ENCODE data around the gene CNTNAP3B.
"Not testable (repeated sequence)": the region's sequence is repeated elsewhere in the genome, so short reads cannot be mapped to it uniquely, and the experiment has no call there.

The CNTNAP3B gene

GRCh38 chr9:42129073-42129729, at the start of gene CNTNAP3B:
Gene CNTNAP3B (minus strand): TSS chr9:42129426. CDS start chr9:42129094, 332 bp downstream.
- DNase-seq; in situ Hi-C loops (cut with MboI; ENCODE audit: low pct_unique_long_range_greater_than_20kb, low sequenced_read_pairs): not testable (repeated sequence)

GRCh38 chr9:42160299-42160698, 31.1 kb upstream of the CNTNAP3B start:
- in situ Hi-C loops (cut with MboI; ENCODE audit: low pct_unique_long_range_greater_than_20kb, low sequenced_read_pairs); DNase-seq: not testable (repeated sequence)

GRCh38 chr9:42127056-42127841, 2.0 kb downstream of the CNTNAP3B start:
- in situ Hi-C loops (cut with MboI; ENCODE audit: low pct_unique_long_range_greater_than_20kb, low sequenced_read_pairs); DNase-seq: not testable (repeated sequence)

- DNase-seq; in situ Hi-C loops (cut with MboI; ENCODE audit: low pct_unique_long_range_greater_than_20kb, low sequenced_read_pairs): not testable (repeated sequence)
Measured at GRCh38 chr9:42121007-42121406, 8.2 kb downstream of the CNTNAP3B start.

- in situ Hi-C loops (cut with MboI; ENCODE audit: low pct_unique_long_range_greater_than_20kb, low sequenced_read_pairs); DNase-seq: not testable (repeated sequence)
Measured at GRCh38 chr9:42095929-42096328, 33.3 kb downstream of the CNTNAP3B start.

- DNase-seq; in situ Hi-C loops (cut with MboI; ENCODE audit: low pct_unique_long_range_greater_than_20kb, low sequenced_read_pairs): not testable (repeated sequence)
Measured at GRCh38 chr9:42084559-42084952, 44.7 kb downstream of the CNTNAP3B start.

GRCh38 chr9:42083877-42084558, 45.2 kb downstream of the CNTNAP3B start:
- in situ Hi-C loops (cut with MboI; ENCODE audit: low pct_unique_long_range_greater_than_20kb, low sequenced_read_pairs); DNase-seq: not testable (repeated sequence)

- DNase-seq; in situ Hi-C loops (cut with MboI; ENCODE audit: low pct_unique_long_range_greater_than_20kb, low sequenced_read_pairs): not testable (repeated sequence)
Measured at GRCh38 chr9:42080376-42080775, 48.9 kb downstream of the CNTNAP3B start.

- DNase-seq, result not testable (repeated sequence)
Measured at GRCh38 chr9:42074868-42075267, 54.4 kb downstream of the CNTNAP3B start.

GRCh38 chr9:42071026-42071425, 58.2 kb downstream of the CNTNAP3B start:
- DNase-seq; in situ Hi-C loops (cut with MboI; ENCODE audit: low pct_unique_long_range_greater_than_20kb, low sequenced_read_pairs): not testable (repeated sequence)

More at GRCh38 chr9:42074868-42075267, 54.4 kb downstream of the CNTNAP3B start:
- in situ Hi-C loops (cut with MboI; ENCODE audit: low pct_unique_long_range_greater_than_20kb, low sequenced_read_pairs), result not testable (repeated sequence)

GRCh38 chr9:42070035-42070799, 59.0 kb downstream of the CNTNAP3B start:
- DNase-seq; in situ Hi-C loops (cut with MboI; ENCODE audit: low pct_unique_long_range_greater_than_20kb, low sequenced_read_pairs): not testable (repeated sequence)

- in situ Hi-C loops (cut with MboI; ENCODE audit: low pct_unique_long_range_greater_than_20kb, low sequenced_read_pairs); DNase-seq: not testable (repeated sequence)
Measured at GRCh38 chr9:42053874-42054273, 75.4 kb downstream of the CNTNAP3B start.

- DNase-seq; in situ Hi-C loops (cut with MboI; ENCODE audit: low pct_unique_long_range_greater_than_20kb, low sequenced_read_pairs): not testable (repeated sequence)
Measured at GRCh38 chr9:42050701-42051100, 78.5 kb downstream of the CNTNAP3B start.

GRCh38 chr9:42044422-42045010, 84.7 kb downstream of the CNTNAP3B start:
- DNase-seq, result not testable (repeated sequence)

GRCh38 chr9:42033541-42033940, 95.7 kb downstream of the CNTNAP3B start:
- DNase-seq; in situ Hi-C loops (cut with MboI; ENCODE audit: low pct_unique_long_range_greater_than_20kb, low sequenced_read_pairs): not testable (repeated sequence)

More at GRCh38 chr9:42044422-42045010, 84.7 kb downstream of the CNTNAP3B start:
- in situ Hi-C loops (cut with MboI; ENCODE audit: low pct_unique_long_range_greater_than_20kb, low sequenced_read_pairs), result not testable (repeated sequence)

- in situ Hi-C loops (cut with MboI; ENCODE audit: low pct_unique_long_range_greater_than_20kb, low sequenced_read_pairs); DNase-seq: not testable (repeated sequence)
Measured at GRCh38 chr9:42020639-42021038, 108.6 kb downstream of the CNTNAP3B start.

GRCh38 chr9:42018220-42018922, 110.9 kb downstream of the CNTNAP3B start:
- DNase-seq; in situ Hi-C loops (cut with MboI; ENCODE audit: low pct_unique_long_range_greater_than_20kb, low sequenced_read_pairs): not testable (repeated sequence)

- DNase-seq; in situ Hi-C loops (cut with MboI; ENCODE audit: low pct_unique_long_range_greater_than_20kb, low sequenced_read_pairs): not testable (repeated sequence)
Measured at GRCh38 chr9:42014317-42014716, 114.9 kb downstream of the CNTNAP3B start.
